Putamen (tissue), 1 donor: ENCODE data around the gene PAFAH1B2.

Experiments used
- DNase-seq: peaks from one replicate; pipeline ENCODE4 v3.0.0-alpha.2; 2016; ENCODE audit warnings: low spot score

The PAFAH1B2 gene

DNA sequence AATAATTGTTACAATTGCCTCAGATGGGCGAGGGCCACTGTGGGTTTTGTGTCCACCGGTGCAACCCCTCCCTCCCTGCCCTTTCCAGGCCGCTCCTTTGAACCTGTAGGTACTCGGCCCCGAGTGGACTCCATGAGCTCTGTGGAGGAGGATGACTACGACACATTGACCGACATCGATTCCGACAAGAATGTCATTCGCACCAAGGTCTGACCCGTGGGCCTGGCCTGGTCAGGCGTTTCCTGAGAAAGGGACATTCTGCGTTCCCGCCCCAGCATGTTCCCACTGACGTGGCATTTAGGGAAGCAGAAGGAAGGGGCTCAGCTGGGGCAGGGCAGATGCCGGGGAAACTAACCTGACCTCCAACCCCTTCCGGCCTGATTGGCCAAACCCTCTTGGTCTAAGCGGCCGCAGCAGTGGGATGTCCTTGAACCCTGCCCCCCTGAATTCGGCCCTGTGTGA, 44.6 kb downstream of the PAFAH1B2 start:
- no peak for DNase-seq

DNA sequence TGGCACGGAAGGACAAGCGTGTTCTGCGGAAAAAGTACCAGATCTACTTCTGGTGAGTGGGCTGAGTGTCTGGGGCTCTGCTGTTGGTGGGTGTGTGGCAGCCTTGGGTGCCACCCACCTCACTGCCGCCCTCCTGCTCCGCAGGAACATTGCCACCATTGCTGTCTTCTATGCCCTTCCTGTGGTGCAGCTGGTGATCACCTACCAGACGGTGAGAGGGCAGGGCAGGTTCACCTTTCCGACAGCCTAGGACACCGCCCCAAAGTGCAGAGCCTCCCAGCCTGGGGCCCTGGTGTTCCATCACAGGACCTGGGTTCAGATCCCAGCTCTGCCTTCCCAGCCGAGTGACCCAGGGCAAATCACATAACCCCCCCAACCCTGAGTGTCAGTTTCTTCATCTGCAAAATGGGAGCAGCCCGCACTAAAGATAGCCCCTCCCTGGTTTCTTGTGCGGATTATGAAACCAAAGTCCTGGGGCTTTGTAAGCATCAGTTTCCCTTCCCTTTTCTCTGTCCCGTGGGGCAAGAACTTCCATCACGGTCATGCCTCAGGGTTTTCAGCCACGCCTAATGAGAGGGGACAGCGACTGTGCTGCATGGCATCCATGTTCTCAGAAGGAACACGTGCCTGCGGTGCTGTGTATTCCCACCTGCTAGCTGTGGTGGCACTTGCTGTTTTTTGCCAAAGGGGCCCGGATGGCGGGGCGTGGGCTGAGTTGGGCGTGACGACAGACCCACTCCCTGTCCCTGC, 45.3 kb downstream of the PAFAH1B2 start:
- no peak for DNase-seq

DNA sequence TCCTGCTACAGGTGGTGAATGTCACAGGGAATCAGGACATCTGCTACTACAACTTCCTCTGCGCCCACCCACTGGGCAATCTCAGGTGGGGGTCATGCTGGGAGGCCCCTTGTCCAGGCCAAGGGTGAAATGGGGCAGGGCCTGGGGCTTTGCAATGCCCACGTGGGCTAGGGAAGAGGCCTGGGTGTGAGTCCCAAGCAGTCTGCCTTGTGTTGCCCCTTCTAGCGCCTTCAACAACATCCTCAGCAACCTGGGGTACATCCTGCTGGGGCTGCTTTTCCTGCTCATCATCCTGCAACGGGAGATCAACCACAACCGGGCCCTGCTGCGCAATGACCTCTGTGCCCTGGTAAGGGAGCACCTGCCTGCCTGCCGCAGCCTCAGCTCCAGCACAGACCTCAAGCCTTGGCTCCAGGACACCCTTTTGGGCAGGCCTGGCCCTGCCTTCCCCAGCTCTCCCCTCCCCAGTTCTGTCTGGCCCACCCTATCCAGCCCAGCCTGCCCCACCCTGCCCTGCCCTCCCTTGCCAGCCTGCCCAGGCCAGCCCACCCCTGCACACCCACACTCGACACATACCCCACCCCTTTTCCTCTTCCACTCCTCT, 46.0 kb downstream of the PAFAH1B2 start:
- no peak for DNase-seq

DNA sequence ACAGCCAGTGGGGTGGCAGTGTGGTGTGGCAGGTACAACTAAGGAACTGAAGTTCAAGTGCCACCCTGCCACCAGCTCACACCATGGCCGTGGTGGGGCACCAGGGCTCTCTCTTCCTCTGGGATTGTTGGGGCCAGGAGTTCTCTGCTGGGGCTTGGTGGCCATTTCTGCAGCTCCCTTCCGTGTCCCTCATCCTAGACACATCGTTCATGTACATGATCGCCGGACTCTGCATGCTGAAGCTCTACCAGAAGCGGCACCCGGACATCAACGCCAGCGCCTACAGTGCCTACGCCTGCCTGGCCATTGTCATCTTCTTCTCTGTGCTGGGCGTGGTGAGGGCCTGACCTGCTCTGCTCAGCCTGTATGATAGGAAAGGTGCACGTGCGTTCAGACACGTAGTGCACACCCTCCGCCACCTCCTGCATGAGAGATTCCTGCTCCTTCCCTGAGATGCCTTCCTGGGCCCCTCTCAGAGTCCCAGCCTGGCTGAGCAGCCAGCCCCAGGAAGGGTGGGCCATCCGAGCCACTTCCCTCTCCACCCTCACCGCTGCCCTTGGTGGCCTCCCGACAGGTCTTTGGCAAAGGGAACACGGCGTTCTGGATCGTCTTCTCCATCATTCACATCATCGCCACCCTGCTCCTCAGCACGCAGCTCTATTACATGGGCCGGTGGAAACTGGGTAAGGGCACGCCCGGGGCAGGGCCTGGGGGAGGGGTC, 47.8 kb downstream of the PAFAH1B2 start:
- no peak for DNase-seq

DNA sequence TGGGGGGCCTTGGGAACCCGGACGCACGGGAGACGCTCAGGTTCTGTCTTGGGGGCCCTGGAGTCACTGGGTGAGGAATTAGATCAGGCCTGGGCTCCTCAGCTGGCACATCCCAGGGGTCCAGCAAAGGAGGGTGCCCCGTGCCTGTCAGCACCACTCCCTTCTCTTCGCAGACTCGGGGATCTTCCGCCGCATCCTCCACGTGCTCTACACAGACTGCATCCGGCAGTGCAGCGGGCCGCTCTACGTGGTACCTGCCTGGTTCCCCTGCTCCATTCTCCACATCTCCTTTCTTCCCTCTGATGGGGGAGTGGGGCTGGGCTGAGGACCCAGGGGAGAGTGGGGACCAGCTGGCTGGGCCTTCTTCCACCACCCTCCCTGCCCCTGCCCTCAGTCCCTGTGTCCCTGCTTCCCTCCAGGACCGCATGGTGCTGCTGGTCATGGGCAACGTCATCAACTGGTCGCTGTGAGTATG, 48.4 kb downstream of the PAFAH1B2 start:
- DNase-seq = no peak

DNA sequence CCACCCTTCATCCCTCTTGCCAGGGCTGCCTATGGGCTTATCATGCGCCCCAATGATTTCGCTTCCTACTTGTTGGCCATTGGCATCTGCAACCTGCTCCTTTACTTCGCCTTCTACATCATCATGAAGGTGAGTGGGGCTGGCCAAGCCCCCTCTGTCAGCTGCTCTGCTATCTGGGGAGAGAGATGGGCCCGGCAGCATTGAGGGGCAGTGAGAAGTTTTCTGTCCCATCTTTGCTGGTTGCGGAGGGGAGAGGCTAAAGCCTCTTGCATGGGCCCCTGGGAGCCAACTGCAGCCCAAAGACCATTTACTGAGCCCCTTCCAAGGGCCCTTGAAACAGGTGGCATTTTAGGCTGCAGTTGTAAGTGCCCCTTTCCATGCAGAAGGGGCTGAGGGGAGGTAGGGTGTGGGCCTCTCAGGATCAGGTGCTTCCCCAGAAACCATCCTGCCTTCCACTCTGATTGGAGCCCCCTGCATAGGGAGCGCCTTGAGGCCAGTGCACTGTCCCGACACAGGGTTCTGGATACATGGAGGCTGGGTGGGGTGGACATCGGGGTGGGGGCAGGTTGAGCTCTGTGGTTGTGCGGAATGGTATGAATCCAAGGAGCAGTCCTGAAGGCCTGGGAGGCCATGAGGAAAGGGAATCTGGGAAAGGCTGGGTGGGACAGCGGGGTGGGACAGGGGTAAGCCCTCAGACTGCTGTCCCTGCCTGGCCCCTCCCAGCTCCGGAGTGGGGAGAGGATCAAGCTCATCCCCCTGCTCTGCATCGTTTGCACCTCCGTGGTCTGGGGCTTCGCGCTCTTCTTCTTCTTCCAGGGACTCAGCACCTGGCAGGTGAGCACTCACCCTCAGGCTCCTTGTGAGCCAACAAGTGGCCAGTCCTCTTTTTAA, 49.3 kb downstream of the PAFAH1B2 start:
- DNase-seq = no peak

DNA sequence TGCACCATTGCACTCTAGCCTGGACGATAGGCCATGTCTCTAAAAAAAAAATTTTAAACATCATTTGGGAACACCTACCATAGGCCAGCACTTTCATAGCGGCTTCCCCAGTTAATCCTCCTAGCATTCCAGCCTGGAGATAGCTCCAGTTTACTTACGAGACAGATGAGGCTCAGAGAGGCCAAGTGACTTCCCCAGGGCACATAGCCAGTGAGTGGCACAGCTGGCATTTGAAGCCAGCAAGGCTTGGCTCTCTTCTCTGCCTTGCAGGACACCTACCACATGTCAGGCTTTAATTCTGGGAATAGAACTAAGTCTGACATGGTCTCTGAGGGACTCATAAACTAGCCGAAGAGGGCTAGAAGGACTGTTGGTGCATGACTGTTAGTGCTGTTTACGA, 50.2 kb downstream of the PAFAH1B2 start:
- DNase-seq = no peak

DNA sequence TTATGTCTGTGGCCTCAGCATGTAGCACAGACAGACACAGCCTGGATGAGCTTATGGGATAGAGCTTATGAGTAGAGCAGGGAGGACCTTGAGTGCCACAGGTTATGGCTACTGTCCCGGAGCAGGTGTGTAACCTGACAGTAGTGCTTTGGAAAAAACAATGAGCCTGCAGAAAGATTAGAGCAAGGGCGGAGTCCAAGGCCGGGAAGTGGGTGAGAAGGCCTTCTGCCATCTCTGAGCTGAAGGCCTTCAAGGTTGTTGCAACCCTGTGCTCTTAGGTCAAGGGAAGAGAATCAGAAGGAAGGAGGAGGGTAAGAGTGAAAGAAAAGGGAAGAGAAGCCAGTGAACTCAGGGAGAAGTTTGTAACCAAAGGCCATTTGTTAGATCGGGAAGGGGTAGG, 51.2 kb downstream of the PAFAH1B2 start:
- no peak for DNase-seq

DNA sequence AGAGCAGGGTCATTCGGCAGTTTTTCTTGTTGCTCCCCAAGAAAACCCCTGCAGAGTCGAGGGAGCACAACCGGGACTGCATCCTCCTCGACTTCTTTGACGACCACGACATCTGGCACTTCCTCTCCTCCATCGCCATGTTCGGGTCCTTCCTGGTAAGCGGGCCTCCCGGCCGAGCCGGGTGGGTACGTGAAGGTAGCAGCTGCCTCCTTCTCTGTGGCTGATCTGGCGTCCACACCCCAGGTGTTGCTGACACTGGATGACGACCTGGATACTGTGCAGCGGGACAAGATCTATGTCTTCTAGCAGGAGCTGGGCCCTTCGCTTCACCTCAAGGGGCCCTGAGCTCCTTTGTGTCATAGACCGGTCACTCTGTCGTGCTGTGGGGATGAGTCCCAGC, 51.7 kb downstream of the PAFAH1B2 start:
- DNase-seq = no peak

DNA sequence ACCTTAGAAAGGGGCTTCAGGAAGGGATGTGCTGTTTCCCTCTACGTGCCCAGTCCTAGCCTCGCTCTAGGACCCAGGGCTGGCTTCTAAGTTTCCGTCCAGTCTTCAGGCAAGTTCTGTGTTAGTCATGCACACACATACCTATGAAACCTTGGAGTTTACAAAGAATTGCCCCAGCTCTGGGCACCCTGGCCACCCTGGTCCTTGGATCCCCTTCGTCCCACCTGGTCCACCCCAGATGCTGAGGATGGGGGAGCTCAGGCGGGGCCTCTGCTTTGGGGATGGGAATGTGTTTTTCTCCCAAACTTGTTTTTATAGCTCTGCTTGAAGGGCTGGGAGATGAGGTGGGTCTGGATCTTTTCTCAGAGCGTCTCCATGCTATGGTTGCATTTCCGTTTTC, 52.9 kb downstream of the PAFAH1B2 start:
- no peak for DNase-seq

DNA sequence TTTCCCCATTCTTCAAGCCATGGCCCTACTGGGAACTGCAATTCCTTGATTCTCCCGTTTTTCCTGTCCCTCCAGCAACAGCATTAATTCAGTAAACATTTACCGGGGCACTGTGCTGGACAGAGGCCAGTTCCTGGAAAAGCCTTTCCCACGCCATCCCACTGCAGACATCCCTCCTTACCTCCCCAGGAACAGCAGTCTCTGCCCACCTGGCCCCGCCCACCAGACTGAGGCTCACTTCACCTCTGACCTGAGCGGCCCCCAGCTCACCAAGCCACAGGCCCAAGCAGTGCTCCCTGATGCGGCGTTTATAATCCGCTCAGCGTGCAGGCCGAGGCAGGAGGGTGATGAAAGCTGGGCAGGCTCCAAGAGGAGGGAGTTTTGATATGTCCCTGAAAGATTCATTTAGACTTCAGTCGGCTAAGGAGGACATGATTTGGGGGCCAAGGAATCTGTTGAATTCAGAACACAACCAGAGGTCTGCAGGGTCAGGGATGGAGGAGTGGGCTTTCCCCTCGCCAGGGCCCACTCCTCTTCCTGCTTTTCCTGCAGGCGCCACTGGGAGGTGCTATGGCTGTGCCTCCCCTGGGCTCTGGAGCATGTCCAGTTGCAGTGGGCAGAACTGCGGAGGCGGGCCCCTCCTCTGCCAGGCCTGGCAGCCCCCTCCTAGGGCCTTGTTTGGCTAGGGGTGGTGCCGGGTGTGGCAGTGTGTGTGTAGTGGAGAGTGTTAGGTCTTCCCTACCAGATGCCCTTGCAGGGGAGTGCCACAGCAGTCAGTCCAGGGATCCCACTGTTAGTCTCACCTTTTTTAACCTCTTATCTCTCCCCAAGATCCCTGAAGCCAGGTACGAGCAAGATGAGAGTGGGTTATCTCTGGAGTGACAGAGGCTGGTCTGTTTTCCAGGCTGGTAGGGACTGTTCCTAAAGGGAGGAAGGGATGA, 53.7 kb downstream of the PAFAH1B2 start:
- DNase-seq = no peak

DNA sequence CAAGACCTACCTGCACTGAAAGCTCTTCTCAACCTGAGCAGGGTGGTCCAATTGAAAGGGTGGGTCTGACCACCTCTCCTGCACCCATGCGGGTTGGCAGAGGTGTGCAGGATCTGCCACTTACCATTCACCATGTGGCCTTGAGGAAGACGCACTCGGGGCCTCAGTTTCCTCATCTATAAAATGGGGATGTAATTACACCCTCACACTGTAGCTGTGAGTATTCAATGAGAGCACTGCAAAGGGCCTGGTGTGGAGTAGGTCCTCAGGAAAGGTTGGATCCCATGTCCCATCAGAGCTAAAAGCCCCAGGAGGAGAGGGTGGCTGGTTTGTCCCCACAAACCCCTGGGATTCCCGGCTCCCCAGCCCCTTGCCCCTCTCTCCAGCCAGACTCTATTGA, 54.5 kb downstream of the PAFAH1B2 start:
- DNase-seq = no peak

DNA sequence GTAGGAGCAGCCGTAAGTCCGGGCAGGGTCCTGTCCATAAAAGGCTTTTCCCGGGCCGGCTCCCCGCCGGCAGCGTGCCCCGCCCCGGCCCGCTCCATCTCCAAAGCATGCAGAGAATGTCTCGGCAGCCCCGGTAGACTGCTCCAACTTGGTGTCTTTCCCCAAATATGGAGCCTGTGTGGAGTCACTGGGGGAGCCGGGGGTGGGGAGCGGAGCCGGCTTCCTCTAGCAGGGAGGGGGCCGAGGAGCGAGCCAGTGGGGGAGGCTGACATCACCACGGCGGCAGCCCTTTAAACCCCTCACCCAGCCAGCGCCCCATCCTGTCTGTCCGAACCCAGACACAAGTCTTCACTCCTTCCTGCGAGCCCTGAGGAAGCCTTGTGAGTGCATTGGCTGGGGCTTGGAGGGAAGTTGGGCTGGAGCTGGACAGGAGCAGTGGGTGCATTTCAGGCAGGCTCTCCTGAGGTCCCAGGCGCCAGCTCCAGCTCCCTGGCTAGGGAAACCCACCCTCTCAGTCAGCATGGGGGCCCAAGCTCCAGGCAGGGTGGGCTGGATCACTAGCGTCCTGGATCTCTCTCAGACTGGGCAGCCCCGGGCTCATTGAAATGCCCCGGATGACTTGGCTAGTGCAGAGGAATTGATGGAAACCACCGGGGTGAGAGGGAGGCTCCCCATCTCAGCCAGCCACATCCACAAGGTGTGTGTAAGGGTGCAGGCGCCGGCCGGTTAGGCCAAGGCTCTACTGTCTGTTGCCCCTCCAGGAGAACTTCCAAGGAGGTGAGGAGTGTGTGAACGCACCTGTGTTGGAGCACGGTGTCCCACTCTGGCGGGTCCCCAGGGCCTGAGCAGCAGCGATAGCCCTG, 55.2 kb downstream of the PAFAH1B2 start, which contains the start of gene TAGLN:
TAGLN (plus strand) TSS at position 318 of the 863 bp plus-strand sequence. CDS start 3,644 bp downstream, outside the sequence.
- no peak for DNase-seq

DNA sequence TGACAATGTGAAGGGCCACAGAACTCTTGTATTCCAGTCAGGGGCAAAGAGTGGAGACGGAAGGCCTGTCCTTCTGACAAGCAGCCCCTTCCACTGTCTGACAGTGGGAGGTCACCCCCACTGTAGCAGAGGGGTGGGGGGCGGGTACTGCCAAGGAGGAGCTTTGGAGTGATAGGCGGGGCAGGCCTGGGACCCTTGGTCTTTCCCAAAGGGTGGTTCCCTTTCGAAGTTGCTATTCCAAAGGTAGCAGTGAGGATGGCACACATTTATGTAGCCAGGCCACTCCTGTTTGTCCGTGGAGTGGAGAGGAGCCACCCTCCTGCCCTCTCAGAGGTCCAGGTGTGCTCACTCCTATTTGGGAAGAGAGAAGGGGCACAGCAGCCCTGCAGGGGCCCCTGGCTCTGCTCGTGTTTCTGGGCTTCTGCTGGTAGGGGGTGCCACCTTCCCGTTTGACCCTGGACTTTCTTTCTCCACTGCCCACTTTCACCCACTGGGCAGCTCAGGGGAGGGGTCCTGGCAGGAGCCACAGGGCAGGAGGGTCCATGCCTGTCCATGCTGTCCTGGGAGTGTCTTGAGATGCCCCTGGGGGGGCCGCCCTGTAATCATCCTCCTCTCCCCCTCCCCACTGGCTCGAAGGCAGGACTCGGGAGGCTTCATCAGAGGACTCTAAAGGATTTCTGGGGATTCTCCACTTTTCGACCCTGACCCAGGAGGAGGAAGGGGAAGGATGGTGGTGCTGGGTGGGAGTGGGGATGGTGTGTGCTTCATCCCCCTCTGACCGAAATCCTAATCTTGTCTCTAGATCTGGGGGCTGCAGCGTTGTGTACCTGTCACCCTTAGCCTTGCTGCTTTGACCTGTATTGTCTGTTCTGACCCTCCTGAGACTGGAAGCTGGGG, 56.1 kb downstream of the PAFAH1B2 start:
- DNase-seq = no peak

DNA sequence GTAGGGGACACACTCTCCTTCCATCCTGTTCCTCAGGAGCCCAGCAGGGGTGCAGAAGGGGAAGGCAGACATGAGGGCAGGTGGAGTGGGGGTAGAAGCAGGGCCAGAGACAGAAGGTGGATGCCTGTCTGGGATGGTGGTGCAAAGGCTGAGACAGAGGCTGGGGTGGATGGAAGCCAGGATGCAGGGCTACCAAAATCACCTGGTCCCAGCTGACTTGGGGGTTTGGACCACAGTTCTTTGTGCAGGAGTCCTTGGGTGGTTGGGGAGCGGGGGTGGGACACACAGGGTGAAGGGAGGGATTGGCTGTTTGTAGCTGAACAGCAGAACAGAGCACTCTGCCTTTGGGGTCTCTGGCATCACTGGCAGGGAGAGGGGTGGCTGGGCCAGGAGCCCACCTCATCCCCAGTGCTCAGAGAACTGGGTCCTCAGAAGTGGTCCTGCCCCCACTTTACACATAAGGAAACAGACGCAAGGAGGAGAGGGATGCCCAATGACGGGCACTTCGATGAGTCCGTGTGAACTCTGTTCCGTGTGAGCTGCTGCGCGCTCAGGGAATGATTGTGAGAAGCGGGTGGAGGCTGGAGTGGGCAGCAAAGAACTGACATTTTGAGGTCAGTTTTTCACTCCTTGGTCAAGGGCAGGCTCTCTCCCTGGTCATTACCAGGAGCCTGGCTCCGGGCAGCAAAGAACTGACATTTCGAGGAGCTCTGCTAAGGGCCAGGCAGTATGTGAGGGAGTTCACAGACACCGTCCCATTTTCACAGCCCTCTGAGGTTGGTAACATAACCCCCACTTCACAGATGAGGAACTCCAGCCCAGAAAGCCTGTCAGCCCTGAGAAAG, 56.9 kb downstream of the PAFAH1B2 start:
- no peak for DNase-seq

DNA sequence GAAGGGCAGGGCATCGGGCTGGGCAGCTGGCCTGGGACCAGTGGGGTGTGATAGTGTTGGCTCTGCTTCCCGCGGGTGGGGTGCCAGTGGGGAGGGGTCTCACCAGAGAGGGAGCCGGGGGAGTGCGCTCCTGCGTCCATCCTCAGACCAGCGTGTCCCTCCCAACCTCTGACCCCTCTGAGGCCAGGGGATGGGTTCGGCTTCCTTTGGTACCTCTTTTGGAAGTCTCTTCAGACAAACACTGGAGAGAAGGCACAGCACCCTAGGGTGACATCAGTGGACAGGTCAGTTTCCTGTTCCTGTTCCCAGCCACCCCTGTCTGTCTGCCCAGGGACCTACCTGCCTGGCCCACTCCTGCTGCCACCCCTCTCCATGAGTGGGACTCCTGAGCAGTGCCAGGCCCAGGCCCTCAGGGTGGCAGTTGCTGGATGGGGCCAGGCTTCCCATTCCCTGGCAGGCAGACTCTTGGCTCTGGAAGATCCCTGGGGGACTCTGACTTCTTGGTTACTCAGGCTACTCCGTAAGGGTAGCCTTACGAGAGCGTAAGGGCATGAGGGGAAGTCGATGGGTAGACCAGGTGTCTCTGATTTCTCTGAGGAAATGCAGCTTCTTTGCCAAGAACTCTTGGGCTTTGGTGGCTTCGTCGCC, 57.7 kb downstream of the PAFAH1B2 start:
- no peak for DNase-seq

DNA sequence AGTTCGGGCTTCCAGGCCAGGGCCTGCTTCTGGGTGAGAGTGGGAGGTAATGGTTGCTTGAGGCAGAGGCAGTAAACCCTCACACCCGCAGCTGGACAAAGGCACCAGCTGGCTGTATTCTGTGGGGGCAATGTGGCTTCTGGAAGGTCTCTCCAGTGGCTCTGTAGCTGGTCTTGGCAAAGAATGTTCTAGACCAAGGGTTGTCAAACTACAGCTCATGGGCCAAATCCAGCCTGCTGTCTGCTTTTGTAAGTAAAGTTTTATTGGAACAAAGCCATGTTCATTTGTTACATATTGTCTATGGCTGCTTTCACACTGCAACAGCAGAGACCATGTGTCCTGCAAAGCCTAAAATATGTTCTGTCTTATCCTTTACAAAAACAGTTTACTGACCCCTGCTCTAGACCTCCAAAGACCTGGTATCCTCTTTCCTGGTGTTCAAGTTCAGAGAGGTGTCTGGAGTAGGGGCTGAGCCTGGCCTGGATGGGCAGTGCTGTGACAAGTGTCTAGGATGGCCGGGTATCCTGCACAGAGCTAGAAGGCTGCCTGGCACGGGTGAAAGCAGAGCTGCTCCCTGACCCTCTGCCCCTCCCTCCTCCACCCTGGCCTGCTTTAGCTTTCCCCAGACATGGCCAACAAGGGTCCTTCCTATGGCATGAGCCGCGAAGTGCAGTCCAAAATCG, 58.4 kb downstream of the PAFAH1B2 start:
- DNase-seq = no peak
